Iris pigment epithelial cell (primary cell): Measurements from ENCODE around the gene PFKFB4.

Experiments used
- DNase-seq: peaks from one replicate; pipeline ENCODE4 v3.0.0-alpha.2; 2011; ENCODE audit warnings: low read depth

PFKFB4 gene

DNA sequence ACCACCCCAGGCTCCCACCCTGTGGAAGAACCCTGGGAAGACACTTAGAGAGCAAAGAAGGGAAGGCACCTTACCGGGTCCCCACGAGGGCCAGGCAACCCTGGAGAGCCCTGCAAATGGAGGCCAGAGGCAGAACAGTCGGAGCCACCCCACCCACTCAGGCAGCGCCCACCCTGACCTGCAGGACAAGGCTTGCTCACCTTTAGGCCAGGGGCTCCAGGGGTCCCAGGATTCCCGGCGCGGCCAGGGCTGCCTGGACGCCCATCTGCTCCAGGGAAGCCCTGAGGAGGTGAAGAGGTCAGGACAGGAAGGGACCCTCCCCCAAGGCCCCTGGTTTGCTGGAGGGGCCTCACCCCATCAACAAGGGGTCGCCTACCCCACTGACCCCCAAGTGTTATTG lies 28.2 kb upstream of the PFKFB4 start:
- DNase-seq, result no peak

DNA sequence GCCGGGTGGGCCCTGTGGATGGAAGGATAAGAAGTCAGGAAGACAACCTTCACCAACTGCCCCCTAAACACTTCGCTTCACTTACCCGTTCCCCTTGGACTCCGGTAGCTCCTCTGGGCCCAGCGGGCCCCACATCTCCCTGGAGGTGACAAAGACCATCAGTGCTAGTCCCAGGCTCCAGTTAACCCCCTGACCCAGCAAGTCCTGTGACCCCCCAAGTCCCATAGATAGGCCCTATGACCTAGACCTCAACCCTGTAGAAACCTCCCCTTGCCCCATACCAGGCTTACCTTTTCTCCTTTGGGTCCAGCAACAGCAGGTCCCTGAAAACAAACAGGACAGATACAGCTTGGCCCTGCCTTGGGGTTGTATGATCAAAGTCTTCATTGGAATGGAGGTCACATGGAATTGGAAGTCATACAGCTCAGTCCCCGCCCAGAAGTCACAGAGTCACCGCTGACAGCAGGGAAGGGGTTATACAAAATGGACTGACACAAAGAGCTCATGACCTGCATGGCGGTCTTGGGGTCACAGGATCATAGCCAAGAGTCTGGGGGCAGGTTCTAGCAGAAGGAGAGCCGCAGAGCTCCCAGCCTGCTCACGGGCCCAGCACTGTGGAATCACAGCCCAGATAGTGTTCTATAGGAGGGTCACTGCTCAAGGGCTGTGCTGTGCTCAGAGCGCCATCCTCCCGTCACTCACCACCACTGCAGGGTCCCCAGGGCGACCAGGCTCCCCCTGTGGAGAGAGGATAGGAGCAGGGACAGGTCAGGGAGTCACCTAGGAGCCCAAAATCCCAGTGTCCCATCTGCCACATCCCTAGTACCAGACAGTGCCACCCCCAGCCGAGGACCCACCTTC lies 25.2 kb upstream of the PFKFB4 start:
- no peak for DNase-seq

GRCh38 chr3:48576647-48577046 lies 20.0 kb upstream of the PFKFB4 start:
- no peak for DNase-seq

DNA sequence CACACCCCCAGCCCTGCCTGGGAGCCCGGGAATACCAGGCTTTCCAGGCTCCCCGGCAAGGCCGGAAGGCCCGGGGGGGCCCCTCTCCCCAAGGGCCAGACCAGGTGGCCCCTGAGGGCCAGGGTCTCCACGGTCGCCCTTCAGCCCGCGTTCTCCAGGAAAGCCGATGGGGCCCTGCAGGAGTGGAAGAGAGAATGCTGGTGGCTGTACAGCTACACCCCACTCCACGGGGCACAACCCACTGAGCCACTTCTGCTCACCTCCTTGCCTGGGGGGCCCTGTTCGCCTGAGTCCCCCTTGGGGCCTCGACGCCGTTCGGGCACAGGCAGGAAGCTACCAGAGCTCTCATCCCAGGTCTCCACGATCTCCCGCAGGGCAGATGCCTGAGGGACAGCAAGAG lies 18.8 kb upstream of the PFKFB4 start:
- DNase-seq, result no peak

GRCh38 chr3:48573973-48574585 lies 17.5 kb upstream of the PFKFB4 start:
- no peak for DNase-seq

GRCh38 chr3:48572517-48572916 lies 15.9 kb upstream of the PFKFB4 start:
- no peak for DNase-seq

DNA sequence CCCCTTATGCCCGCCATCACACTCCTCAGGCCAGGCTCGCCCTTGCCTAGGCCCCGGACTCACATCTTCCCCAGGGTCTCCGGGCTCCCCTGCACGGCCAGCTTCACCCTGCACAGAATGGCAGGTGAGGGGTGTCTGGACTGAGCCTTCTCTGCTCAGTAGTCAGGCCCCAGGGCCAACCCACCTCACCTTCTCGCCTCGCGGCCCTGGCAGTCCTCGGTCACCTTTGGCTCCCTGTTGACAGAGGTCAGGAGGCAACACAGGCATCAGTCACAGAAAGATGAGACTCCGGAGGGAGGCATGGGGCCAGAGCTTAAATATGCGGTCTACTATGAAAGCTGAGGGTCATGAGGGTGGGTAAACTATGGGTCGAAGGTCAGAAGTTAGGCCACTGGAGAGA lies 15.3 kb upstream of the PFKFB4 start:
- no peak for DNase-seq

DNA sequence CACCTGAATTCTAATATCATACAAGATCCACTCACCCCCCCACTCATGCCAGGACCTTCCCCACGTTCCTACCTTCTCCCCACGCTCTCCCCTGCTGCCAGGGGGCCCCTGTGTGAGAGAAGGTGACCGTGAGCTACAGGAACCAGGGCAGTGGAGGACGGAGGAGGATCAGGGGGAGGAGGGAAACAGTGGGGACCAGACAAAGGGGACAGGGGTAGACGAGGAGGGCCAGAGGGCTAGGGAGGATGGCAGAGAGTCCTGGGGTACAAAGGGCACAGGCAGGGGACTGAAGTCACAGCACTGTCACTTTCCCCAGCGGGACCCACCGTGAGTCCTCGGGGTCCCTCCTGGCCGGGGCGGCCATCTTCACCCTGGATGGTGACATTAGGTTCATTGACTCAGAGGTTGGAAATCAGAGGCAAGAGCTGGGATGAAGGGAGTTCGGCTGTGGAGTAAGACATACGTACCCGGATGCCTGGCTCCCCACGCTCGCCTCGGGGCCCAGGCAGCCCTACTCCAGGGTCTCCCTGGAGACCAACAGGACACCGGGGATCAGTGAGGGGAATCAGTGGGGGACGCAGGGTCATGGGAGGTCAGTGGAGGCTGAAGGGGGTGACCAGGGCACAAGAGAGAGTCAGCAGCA lies 13.3 kb upstream of the PFKFB4 start:
- DNase-seq, result no peak

- no peak for DNase-seq
These were observed 12.8 kb upstream of the PFKFB4 start for GRCh38 chr3:48569400-48569799.

DNA sequence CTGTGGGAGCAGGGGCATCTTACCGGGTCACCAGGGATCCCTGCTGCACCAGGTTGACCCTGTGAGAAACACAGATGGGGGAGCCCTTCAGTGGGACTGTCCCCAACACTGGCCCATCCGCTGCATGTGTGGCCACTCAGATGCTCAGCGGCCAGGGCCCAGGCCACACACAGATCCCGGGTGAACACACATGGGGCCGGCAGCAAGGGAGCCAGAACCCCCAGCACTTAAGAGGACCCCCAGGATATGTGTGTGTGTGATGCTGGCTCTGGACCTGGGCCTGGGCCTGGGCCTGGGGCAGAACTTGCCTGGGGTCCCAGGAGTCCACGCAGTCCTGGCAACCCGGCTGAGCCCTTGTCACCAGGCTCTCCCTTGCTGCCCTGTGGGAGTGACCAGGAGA lies 11.9 kb upstream of the PFKFB4 start:
- DNase-seq, result no peak

DNA sequence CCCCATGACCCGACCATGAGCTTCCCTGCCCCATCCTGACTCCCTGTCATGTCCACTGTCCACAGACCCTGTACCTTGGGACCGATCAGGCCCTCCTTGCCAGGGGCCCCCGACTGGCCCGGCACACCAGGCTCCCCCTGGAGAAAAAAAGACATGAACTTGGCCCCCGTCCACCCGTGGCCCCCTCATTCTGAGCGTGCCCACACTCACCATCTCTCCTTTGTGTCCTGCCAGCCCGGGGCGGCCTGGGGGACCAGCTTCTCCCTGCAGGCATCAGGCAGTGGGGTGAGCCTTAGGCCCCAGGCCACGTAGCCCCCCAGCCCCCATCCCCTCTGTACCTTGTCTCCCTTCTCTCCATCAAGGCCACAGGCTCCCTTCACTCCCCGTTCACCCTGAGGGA lies 10.9 kb upstream of the PFKFB4 start:
- no peak for DNase-seq

DNA sequence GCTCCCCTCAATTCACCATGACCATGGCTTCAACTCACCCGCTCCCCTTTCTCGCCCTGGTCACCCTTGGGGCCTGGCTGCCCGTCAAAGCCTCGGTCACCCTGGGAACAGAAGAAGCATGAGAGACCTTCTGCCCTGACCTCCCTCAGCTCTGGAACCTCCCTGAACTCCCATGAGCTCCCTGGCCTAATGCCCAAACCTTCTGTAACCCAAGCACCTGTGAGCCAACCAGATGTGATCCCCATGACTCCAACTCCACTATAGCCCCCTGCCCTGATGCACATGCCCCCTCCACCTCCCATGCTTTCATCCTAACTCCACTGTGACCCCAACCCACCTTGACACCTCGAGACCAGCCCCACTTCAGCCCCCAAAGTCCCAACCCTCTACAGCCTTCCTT lies 10.5 kb upstream of the PFKFB4 start:
- no peak for DNase-seq

- DNase-seq, result no peak
These were observed 9.8 kb upstream of the PFKFB4 start for GRCh38 chr3:48566401-48566760.

DNA sequence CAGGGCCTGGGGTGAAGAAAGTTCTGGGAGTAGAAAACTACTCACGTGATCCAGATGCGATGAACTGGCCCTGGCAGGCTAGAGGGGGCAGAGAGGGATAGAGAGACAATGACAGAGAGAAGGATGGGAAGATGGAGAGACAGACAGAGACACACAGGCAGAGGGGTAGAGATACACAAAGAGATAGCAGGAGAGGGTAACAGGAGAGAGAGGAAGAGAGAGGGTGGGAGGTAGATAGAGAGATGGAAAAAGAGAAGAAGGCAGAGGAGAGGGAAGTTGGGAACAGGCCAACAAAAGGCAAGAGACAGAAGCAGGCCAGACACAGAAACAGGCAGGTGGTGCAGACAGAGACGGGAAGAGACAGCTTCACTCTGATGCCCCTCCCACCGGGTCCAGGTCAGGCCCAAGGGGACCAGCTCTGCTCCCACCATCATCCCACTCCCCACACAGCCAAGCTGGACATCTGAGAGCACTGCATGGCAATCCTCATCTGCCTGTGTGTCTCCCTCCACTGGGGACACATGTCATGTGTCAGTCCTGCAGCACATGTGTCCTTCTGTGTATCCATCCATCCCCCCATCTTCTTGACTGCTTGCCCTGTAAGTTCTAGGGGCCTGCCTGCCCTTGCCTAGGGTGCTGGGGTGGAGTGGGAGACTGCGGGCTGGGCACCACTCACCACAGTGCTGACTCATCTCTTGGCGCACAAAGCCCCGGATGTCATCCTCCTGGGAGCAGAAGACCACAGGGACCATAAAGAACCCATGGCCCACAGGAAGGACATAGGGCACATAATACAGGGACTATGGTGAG lies 9.2 kb upstream of the PFKFB4 start:
- peak; percentile 68 for DNase-seq

DNA sequence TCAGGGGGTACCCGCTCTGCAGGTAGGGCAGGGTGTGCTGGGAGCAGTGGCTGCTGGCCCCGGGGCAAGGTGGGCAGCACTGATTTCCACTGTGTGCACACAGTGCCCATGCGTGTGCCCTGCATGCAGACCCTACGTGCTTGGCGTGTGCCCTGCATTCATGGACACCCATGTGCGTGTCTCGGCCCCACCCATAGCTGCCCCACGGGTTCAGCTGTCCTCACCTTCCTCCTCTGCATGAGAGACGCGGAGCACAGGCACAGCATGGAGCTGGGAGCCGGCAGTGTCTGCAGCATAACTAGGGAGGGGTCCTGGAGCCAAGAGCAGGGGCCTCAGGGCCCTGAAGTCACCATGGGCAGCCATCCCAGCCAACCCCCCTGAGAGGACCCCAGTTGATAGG lies 8.6 kb upstream of the PFKFB4 start:
- DNase-seq, result no peak

DNA sequence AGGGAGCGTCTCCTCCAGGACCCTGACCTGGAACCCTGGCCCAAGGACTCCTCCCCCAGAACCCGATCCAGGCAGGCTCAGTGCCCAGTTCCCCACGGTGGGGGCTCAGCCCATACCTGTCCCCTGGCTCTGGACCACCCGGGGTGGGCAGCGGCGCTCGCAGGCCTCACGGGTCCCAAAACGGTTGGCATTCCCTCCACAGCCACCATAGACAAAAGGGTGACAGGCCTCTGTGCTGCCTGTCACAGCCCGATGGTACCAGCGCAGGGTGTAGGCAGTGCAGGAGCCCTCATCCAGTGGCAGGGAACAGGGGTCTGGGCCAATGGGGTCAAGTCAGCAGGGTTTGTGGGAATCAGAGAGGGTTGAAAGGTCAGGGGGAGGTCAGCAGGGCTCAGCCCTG lies 8.1 kb upstream of the PFKFB4 start:
- no peak for DNase-seq

DNA sequence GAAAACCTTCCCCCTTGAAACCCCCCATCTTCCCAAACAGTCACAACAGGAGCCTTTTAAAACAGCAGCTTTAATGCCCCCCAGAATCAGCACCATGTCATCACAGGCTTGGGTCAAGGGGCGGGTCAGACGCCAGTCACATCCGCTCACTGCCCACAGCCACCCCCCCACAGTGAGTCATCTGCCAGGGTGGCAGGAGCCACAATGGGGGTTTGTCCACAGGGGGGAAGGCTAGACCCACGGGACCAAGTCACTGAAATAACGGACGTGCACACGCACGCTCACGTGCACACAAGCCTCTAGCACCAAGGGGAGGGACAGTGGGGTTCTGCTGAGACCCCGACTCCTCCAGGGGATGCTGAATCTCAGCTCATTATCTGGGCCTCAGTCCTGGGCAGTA lies 7.4 kb upstream of the PFKFB4 start:
- peak; percentile 27 for DNase-seq

DNA sequence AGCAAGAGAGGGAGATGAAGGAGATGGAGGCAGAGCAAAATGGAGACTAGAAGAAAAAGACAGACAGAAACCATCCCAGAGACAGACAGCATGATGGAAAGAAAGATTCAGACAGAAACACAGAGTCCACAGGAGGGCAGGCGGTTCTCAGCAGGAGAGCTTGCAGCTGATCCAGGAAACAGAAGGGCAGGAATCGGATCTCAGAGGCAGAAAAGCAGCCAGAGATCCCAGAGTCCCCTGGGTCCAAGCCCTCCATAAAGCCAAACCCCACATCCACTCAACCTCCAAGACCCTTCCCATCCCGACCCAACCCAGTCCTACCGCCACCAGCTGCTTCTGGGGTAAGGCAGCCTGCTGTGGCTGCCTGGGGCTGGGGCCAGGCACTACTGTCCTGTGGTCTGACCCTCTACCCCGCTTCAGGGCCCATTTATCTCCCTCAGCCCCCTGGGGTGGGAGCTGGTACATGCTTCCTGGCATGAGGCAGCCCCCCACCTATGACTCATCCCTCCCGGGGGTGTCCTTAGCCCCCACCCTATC lies 6.8 kb upstream of the PFKFB4 start, which contains the start of gene UCN2:
Gene UCN2, minus strand, starts transcription at position 400 of the 537 bp plus-strand sequence. CDS start 657 bp downstream, outside the sequence.
- peak; percentile 54 for DNase-seq

GRCh38 chr3:48562367-48563095 lies 5.9 kb upstream of the PFKFB4 start:
- no peak for DNase-seq

DNA sequence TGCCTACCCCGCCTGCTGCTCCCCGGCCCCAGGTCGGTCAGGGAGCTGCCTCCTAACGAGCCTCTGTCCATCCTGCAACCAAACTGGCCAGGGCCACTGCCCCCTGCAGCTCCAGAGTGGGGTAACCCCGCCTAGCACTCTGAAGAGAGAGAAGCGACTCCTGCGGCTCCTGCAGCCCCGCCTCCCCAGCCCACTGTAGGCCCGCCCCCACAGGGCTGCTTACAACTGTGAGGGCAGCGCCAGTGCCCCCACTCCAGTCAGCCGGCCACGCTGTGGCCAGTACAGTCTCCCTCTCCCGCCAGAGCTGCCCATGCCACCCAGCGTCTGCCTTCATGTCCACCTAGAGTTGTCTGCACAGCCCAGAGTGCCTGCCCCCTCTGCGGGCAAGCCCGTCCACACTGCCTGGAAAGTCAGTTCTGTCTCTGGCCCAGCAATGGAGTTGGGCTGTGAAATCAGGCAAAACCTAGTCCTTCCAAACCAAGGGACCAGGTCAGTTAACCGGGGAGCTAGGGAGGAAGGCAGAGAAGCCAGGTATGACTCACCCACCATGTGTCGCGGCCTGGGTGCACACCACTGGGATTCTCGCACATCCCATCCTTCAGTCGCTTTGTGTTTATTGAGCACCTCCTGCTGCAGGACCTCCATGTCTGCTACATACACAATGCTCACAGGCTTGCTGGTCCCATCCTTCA lies 4.6 kb upstream of the PFKFB4 start:
- peak; percentile 49 for DNase-seq

DNA sequence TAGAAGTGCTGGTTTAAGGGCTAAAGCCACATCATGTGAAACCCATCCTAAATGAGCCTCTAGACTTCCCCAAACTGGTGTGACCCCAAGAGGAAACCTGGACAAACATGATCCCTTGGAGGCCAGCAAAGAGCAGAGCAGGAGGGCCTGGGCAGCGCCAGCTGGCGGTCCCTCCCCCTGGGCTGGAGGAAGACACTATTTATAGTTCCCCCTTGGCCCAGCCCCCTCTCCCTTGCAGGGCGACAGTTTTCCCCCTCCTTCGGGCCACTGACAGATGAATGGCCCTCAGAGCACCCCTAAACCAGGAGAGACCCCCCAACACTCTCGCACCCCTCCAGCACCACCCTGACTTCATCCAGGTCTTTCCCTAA lies 4.0 kb upstream of the PFKFB4 start:
- DNase-seq, result no peak
